NCI-H146 treated with DMSO at 0.1 percent for 48 hours (cell line): ENCODE data around the gene COX18.

Experiments used
- DNase-seq: peaks from one replicate; lab custom pipeline; 2025; ENCODE audit not compliant: unreplicated experiment; lab: John Stamatoyannopoulos, UW

The COX18 gene, protein sequence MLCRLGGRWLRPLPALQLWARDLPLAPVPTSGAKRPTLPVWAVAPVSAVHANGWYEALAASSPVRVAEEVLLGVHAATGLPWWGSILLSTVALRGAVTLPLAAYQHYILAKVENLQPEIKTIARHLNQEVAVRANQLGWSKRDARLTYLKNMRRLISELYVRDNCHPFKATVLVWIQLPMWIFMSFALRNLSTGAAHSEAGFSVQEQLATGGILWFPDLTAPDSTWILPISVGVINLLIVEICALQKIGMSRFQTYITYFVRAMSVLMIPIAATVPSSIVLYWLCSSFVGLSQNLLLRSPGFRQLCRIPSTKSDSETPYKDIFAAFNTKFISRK

GRCh38 chr4:73069338-73070073 lies at the start of gene COX18:
COX18 (minus strand) TSS chr4:73069716; CDS start chr4:73069649, 67 bp downstream.
- DNase-seq: peak; percentile 93

- DNase-seq: no peak
Measured at GRCh38 chr4:73109493-73109892, 40.0 kb upstream of the COX18 start.

GRCh38 chr4:73104695-73105094 lies 35.2 kb upstream of the COX18 start:
- DNase-seq: no peak

- no peak for DNase-seq
Measured at GRCh38 chr4:73103799-73104503, 34.4 kb upstream of the COX18 start.

DNA sequence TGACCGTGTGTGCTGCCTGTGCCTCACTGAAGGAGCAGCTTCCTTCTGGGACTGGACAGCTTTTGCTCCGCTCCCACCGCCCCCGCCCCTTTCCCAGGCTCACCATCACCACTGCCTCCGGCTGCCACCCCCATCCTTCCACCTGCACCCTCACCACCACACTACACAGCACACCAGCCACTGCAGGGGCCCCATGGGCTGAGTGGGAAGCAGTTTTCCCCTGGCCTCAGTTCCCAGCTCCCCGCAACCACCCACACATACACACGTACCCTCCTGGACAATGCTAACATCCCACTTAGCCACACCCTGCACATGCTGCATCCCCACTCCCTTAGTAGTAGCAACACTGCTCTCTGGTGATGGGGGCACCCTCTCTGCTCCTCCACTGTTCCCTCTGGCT lies 29.6 kb upstream of the COX18 start:
- DNase-seq: no peak

- no peak for DNase-seq
Measured at GRCh38 chr4:73098713-73099112, 29.2 kb upstream of the COX18 start.

GRCh38 chr4:73098016-73098415 lies 28.5 kb upstream of the COX18 start:
- no peak for DNase-seq

DNA sequence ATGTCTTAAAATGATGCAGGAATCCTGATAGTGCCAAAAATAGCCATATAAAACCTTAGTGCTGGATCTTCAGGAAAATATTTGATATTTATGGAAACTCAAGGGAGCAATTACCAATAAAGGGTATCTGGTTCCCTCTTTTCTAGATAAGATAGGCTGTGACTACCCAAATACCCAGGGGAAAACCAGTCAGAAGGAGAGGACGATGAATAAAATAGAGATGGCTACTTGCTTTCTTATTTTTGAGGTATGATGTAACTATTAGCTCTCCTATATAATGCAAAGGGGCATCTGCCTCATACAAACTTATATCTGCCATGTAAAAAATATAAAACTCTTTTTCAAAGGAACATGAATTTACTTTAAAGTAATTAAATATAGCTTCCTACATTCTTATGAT lies 23.4 kb upstream of the COX18 start:
- no peak for DNase-seq

DNA sequence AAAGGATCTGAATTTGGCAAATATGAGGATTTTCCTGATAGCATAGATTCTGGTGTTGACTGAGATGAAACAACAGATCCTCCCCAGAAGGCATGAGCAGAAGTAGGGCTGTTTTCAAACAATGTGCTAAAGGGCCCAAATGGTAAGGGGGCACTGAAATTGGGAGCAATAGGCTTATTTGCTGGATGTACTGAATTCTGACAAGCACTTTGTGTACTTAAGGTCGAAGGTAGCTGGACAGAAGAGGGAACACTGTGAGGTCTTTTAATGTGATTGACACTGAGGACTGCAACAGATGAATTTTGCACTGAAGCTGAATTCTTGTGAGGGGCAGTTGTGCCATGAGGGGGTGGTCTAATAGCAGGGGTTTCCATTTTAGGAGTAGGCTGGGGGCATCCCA lies 21.2 kb upstream of the COX18 start:
- no peak for DNase-seq

DNA sequence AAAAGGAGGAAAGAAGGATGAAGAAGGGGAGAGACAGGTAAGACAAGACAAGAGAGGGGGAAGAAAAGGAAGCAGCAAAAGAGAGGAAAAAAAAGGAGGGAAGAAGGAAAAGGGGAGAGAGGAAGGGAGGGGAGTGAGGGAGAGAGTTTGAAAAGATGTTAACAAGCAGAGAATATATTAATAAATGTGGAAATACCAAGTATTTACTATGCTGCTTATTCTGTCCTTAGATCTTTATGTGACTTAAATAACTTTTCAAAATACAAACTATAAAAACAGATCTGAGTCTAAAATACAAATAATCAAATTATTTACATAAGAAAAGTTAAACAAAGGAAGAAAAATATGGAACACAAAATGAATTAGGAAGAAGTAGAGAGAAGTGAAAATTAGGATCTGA lies 18.4 kb upstream of the COX18 start:
- DNase-seq: no peak

DNA sequence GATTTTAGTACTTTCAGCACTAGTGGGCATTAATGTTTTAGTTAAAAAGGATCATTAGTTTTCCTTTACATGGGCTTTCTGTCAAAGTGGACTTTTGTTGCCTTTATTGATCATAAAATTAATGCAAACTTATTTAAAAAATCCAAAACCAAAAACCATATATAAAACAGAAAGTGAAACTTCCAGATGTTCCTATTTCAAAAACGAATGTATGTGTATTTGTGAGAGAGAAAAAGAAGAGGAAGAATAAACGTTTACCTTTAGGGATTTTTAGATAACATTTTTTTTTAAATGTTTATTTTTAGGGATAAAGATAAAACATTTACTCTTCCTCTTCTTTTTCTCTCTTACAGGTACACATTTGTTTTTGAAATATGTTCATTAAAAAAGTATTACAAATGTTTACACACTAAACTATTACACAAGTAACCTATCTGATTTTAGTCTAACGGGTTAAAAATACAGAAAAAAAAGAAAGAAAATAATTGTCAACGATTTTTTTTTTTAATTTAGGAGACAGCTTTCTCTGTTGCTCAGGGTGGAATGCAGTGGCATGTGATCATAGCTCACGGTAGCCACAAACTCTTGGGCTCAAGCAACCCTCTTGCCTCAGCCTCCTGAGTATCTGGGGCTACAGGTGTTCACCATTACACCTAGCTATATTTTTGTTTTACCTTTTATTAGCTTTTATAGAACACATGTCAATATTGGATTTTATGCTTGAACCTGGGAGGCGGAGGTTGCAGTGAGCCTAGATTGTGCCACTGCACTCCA lies 16.8 kb upstream of the COX18 start:
- DNase-seq: no peak

DNA sequence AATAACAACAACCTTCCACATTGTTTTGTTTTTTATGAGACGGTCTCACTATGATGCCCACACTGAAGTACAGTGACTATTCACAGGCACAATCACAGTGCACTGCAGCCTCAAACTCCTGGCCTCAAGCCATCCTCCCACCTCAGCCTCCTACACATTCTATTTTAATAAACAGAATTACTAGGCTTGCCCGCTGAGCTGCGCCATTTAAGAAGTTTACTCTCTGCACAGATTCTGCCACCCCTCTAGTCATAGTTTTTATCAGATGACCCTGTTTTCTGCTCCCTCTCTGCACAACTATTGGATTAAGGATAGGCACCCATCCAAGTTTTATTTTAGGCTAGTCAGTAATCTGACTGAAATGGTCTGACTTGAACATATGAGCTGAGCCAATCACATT lies 11.3 kb upstream of the COX18 start:
- DNase-seq: no peak

DNA sequence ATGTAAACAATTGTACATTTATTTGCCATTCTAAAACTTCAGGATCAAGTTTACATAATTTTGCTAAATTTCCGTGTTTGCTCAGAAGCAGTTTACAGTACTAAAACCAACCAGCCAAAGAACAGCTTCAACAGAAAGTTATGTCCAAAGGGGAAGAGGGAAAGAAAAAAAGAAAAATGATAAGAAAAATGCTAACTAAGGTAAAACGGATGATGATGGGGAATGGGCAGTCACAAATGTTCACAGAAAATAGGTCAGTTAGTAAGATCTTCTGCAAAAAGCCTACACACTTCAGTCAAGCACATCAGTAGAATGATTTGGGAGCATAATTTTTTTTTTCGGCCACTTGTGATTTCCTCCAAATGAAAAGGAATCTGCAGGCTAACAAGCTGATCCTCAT lies 6.3 kb upstream of the COX18 start:
- no peak for DNase-seq

- DNase-seq: peak; percentile 68
Measured at GRCh38 chr4:73070074-73070390, 516 bp upstream of the COX18 start.

DNA sequence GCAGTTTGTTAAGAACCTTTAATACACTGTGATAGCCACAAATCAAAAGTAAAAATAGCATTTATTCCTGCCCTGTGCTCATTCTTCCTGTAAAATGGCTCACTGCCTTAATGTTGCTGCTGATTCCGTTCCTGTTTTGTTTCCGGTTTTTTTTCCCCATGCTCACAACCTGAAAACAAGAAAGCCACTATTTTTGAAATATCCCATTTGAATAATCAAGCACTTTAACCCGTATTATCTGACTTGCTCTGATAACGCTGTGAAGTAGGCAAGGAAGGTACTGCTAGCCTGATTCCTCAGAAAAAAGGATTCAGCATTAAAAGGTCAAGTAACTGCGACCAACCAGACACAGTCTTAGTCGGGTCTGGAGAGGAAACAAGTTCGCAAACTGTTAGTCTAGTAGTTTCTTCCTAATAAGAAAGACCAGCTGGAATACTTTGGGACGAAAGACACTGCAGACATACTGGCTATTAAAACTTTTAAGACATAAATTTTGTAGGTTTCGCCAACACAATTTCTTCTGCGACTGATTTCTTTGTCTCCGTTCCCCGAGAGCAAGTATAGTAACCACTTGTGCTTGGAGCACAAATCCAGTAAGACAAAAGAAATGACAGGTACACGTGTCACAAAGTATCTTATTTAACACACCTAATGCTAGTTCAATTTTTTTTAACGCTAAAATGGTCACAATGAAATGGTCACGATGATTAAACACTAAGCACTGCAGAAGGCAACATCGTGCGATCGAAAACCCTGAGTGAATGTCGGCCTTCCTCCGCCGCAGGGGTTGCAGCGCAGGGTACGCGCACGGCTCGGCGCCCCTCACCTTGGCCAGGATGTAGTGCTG lies 802 bp downstream of the COX18 start:
- DNase-seq: peak; percentile 43

DNA sequence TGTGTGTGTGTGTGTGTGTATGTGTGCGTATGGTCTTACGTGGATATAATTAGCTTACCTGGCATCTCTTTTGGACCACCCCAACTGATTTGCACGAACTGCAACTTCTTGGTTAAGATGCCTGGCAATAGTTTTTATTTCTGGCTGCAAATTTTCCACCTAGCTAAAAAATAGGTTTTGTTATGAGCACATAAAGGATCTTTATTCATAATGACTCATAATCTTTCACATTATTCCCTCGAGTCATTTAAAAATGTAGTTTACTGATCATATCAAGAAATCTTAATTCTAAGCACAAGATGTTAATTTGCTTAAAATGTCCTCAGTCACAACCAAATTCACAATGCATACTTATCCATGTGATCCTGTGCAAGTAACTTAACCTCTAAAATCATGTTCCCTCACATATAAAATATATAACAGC lies 1.5 kb downstream of the COX18 start:
- DNase-seq: peak; percentile 30

DNA sequence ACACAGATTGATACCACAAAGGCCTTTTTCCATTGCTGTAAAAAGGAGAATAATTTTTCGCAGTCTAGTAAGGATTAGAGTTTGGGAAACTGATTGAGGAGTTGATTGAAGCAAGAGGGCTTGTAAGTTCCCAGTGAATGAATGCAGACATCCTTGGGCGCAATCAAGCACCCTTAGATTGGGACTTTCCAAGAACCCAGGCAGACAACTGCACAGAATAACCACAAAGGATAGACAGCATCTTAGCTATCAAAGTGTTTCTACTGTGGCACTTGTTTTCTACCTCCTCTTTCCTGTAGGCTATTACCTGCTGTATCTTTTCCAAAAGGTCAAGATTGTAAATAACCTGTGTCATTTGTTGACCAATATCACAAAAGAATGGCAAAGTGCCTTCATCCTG lies 2.6 kb downstream of the COX18 start:
- no peak for DNase-seq

- no peak for DNase-seq
Measured at GRCh38 chr4:73066445-73066844, 3.1 kb downstream of the COX18 start.

- no peak for DNase-seq
Measured at GRCh38 chr4:73064536-73064935, 5.0 kb downstream of the COX18 start.

DNA sequence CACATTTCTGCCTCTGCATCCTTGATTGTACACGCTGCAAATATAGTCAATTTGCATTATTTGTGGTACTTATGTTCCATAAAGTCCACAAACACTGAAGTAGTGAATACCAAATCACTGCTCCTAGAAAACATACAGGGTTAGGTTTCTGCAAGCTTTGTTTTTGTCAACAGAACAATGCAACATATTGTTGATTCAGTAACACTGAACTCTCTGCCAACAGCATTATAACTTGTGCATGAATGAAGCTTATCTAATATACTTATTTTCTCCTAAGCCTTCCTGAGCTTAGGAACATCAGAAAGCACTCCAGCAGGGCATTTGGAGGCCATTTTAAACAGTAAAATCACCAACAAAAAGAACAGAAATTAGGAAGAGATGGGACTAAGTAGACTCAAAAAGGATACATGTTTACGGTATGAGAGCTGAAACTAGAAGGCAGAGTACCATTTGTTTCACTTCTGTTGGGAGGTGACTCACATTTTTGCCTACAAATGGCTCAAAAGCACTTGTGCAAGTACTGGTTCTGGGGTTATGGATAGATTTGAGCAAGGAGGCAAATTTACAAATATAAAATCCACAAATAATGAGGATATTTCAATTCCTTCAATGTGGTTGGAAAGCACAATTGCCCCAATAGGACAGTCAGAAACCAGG lies 14.1 kb downstream of the COX18 start:
- no peak for DNase-seq
